ENCODE data around the gene SLC25A23.
"Not testable (repeated sequence)": the region's sequence is repeated elsewhere in the genome, so short reads cannot be mapped to it uniquely, and the experiment has no call there.

The SLC25A23 gene

GRCh38 chr19:6402058-6402457 is 57.5 kb downstream of the SLC25A23 start:
- DNase-seq (ENCODE audit: low read depth) = no peak

GRCh38 chr19:6400062-6400944 is 59.3 kb downstream of the SLC25A23 start:
- DNase-seq (ENCODE audit: low read depth) = not testable (repeated sequence)

GRCh38 chr19:6396305-6396704 is 63.3 kb downstream of the SLC25A23 start:
- no peak for DNase-seq (ENCODE audit: low read depth)

- DNase-seq (ENCODE audit: low read depth) = no peak
These were observed 64.8 kb downstream of the SLC25A23 start for GRCh38 chr19:6394831-6395230.

- DNase-seq (ENCODE audit: low read depth) = no peak
These were observed 65.6 kb downstream of the SLC25A23 start for GRCh38 chr19:6393983-6394412.

GRCh38 chr19:6393074-6393982 is 66.3 kb downstream of the SLC25A23 start, which contains the start of gene GTF2F1:
Gene GTF2F1, minus strand, starts transcription at chr19:6393164. Its CDS starts 169 bp downstream, at chr19:6392995.
- DNase-seq (ENCODE audit: low read depth) = peak; percentile 95

GRCh38 chr19:6392221-6393073 is 67.1 kb downstream of the SLC25A23 start:
- DNase-seq (ENCODE audit: low read depth) = no peak

Measured in iris pigment epithelial cell (primary cell).